ENCODE measurements around the gene FYB1.

The FYB1 gene

GRCh38 chr5:39076757-39077728 lies 142.3 kb downstream of the FYB1 start:
- CTCF ChIA-PET, result interaction anchor here (0.9 kb wide), 1 partner anchor 26 kb away, joined by 3 read pairs; no protein-coding TSS in a partner anchor
- POLR2A ChIA-PET (ENCODE audit: low non-redundant PET), result no interaction called here
- no peak for TF ChIP-seq CTCF (conservative IDR thresholded peaks at IDR 0.05; ENCODE audit: low read depth)
- H3K27ac ChIP-seq, result no peak overlapping the region
- DNase-seq (ENCODE audit: low spot score), result peak; percentile 55

GRCh38 chr5:39076101-39076756 lies 143.1 kb downstream of the FYB1 start:
- CTCF ChIA-PET, result interaction anchor here (0.9 kb wide), 1 partner anchor 27 kb away, joined by 3 read pairs; no protein-coding TSS in a partner anchor
- DNase-seq (ENCODE audit: low spot score), result no peak
- POLR2A ChIA-PET (ENCODE audit: low non-redundant PET), result no interaction called here
- no peak for TF ChIP-seq CTCF (conservative IDR thresholded peaks at IDR 0.05; ENCODE audit: low read depth)
- no peak overlapping the region for H3K27ac ChIP-seq

GRCh38 chr5:39074017-39074814 lies 145.1 kb downstream of the FYB1 start, which contains the start of gene RICTOR:
RICTOR (minus strand) TSS chr5:39074399; CDS start chr5:39074377, 22 bp downstream.
- ChIA-PET CTCF (interaction anchor here (0.6 to 0.7 kb wide), 2 partner anchors 17 to 181 kb away, joined by 3 to 4 read pairs; no protein-coding TSS in a partner anchor), POLR2A (ENCODE audit: low non-redundant PET) (interaction anchor here (0.6 kb wide), 1 partner anchor 174 kb away, joined by 4 read pairs; no protein-coding TSS in a partner anchor)
- peak; percentile 89 for DNase-seq (ENCODE audit: low spot score)
- peak within 1 kb of the TSS; percentile 98 for H3K27ac ChIP-seq
- TF ChIP-seq CTCF (conservative IDR thresholded peaks at IDR 0.05; ENCODE audit: low read depth), result no peak

- TF ChIP-seq CTCF (conservative IDR thresholded peaks at IDR 0.05; ENCODE audit: low read depth), result no peak
- CTCF ChIA-PET, result no interaction called here
- DNase-seq (ENCODE audit: low spot score), result no peak
- peak overlapping the region; percentile 98 for H3K27ac ChIP-seq
- POLR2A ChIA-PET (ENCODE audit: low non-redundant PET), result no interaction called here
These were observed 145.7 kb downstream of the FYB1 start for GRCh38 chr5:39073767-39074016.

GRCh38 chr5:39072925-39073766 lies 146.2 kb downstream of the FYB1 start:
- H3K27ac ChIP-seq, result peak overlapping the region; percentile 98
- ChIA-PET POLR2A (ENCODE audit: low non-redundant PET) (no interaction called here), CTCF (interaction anchor here (0.5 to 0.6 kb wide), 2 partner anchors 62 to 223 kb away, joined by 3 read pairs; no protein-coding TSS in a partner anchor)
- TF ChIP-seq CTCF (conservative IDR thresholded peaks at IDR 0.05; ENCODE audit: low read depth), result no peak
- peak; percentile 60 for DNase-seq (ENCODE audit: low spot score)
